NCI-H446 treated with DMSO at 0.1 percent for 48 hours (cell line): Measurements from ENCODE around the gene ADAMTS2.
A peak's percentile ranks its signal among the peaks of the same experiment; 100 is the strongest.

Experiments
- DNase-seq: peaks from one replicate; lab custom pipeline; 2025; lab: John Stamatoyannopoulos, UW

The ADAMTS2 gene

GRCh38 chr5:179311091-179311470, 34.2 kb downstream of the ADAMTS2 start:
- no peak for DNase-seq

- no peak for DNase-seq
Measured at GRCh38 chr5:179310439-179311090, 34.7 kb downstream of the ADAMTS2 start.

GRCh38 chr5:179309751-179310320, 35.4 kb downstream of the ADAMTS2 start:
- no peak for DNase-seq

- no peak for DNase-seq
Measured at GRCh38 chr5:179309383-179309670, 35.9 kb downstream of the ADAMTS2 start.

GRCh38 chr5:179308563-179309382, 36.5 kb downstream of the ADAMTS2 start:
- no peak for DNase-seq

GRCh38 chr5:179307931-179308471, 37.3 kb downstream of the ADAMTS2 start:
- DNase-seq: peak; percentile 15

GRCh38 chr5:179307013-179307800, 38.1 kb downstream of the ADAMTS2 start:
- DNase-seq: no peak

GRCh38 chr5:179306191-179307012, 38.9 kb downstream of the ADAMTS2 start:
- no peak for DNase-seq

GRCh38 chr5:179304871-179305270, 40.4 kb downstream of the ADAMTS2 start:
- no peak for DNase-seq

- DNase-seq: no peak
Measured at GRCh38 chr5:179304466-179304865, 40.8 kb downstream of the ADAMTS2 start.

GRCh38 chr5:179303451-179304200, 41.6 kb downstream of the ADAMTS2 start:
- no peak for DNase-seq

GRCh38 chr5:179302499-179303185, 42.6 kb downstream of the ADAMTS2 start:
- DNase-seq: no peak

- DNase-seq: no peak
Measured at GRCh38 chr5:179301796-179302195, 43.5 kb downstream of the ADAMTS2 start.

GRCh38 chr5:179301376-179301775, 43.9 kb downstream of the ADAMTS2 start:
- no peak for DNase-seq

GRCh38 chr5:179300581-179301180, 44.6 kb downstream of the ADAMTS2 start:
- no peak for DNase-seq

GRCh38 chr5:179298181-179298993, 46.9 kb downstream of the ADAMTS2 start:
- no peak for DNase-seq

GRCh38 chr5:179297486-179298180, 47.6 kb downstream of the ADAMTS2 start:
- no peak for DNase-seq

GRCh38 chr5:179297026-179297425, 48.2 kb downstream of the ADAMTS2 start:
- no peak for DNase-seq
